ENCODE measurements around the gene DLL4.

The DLL4 gene

GRCh38 chr15:40928821-40929659, at the start of gene DLL4:
Gene DLL4, plus strand, starts transcription at chr15:40929340. Its CDS starts 329 bp downstream, at chr15:40929669.
- no peak for DNase-seq (ENCODE audit: low read depth)

- no peak for DNase-seq (ENCODE audit: low read depth)
Measured at GRCh38 chr15:40879609-40880008, 49.5 kb upstream of the DLL4 start.

- no peak for DNase-seq (ENCODE audit: low read depth)
Measured at GRCh38 chr15:40881351-40881750, 47.8 kb upstream of the DLL4 start.

- no peak for DNase-seq (ENCODE audit: low read depth)
Measured at GRCh38 chr15:40886586-40886985, 42.6 kb upstream of the DLL4 start.

- DNase-seq (ENCODE audit: low read depth) = no peak
Measured at GRCh38 chr15:40889112-40889511, 40.0 kb upstream of the DLL4 start.

GRCh38 chr15:40891138-40891537, 38.0 kb upstream of the DLL4 start:
- DNase-seq (ENCODE audit: low read depth) = no peak

GRCh38 chr15:40891810-40892446, 37.2 kb upstream of the DLL4 start:
- no peak for DNase-seq (ENCODE audit: low read depth)

GRCh38 chr15:40892447-40893012, 36.6 kb upstream of the DLL4 start:
- DNase-seq (ENCODE audit: low read depth) = no peak

- DNase-seq (ENCODE audit: low read depth) = no peak
Measured at GRCh38 chr15:40893019-40893670, 36.0 kb upstream of the DLL4 start.

- peak; percentile 84 for DNase-seq (ENCODE audit: low read depth)
Measured at GRCh38 chr15:40893733-40894680, 35.1 kb upstream of the DLL4 start, which contains the start of gene VPS18. Gene VPS18, plus strand, starts transcription at chr15:40894450. Its CDS starts 319 bp downstream, at chr15:40894769.

- DNase-seq (ENCODE audit: low read depth) = peak; percentile 58
Measured at GRCh38 chr15:40894681-40895448, 34.3 kb upstream of the DLL4 start.

GRCh38 chr15:40899536-40900207, 29.5 kb upstream of the DLL4 start:
- DNase-seq (ENCODE audit: low read depth) = no peak

GRCh38 chr15:40900256-40901052, 28.7 kb upstream of the DLL4 start:
- DNase-seq (ENCODE audit: low read depth) = no peak

GRCh38 chr15:40901053-40901443, 28.1 kb upstream of the DLL4 start:
- no peak for DNase-seq (ENCODE audit: low read depth)

- DNase-seq (ENCODE audit: low read depth) = no peak
Measured at GRCh38 chr15:40902605-40903561, 26.3 kb upstream of the DLL4 start.

GRCh38 chr15:40904552-40905201, 24.5 kb upstream of the DLL4 start:
- no peak for DNase-seq (ENCODE audit: low read depth)
